Lung (tissue), 12 donors: Measurements from ENCODE around the gene FN3K. TPM values are rescaled to one million over a fixed set of nuclear protein-coding genes. Genes with fewer than 3 reads are reported as not detected.

ENCODE experiments used
- ATAC-seq: fragments of 200-7000 bp; cut with Tn5 transposase; one replicate; pipeline ENCODE4 v1.9.1; 2020; ENCODE audit warnings: moderate number of reproducible peaks; ENCODE audit not compliant: insufficient read depth, low FRiP score
- DNase-seq, 3 donors: peaks; one replicate each; pipeline ENCODE4 v3.0.0-alpha.2; 2013 to 2017
- H3K27ac ChIP-seq, 2 donors: one replicate each; pipeline ENCODE4 v1.5.1; 2013; ENCODE audit warnings: mild to moderate bottlenecking in 2 of 2, moderate library complexity in 2 of 2, control low read depth in 1 of 2, inconsistent platforms in 1 of 2, low read depth in 1 of 2, low read length in 1 of 2
- H3K27me3 ChIP-seq, 3 donors: one replicate each; pipeline ENCODE4 v1.5.1; 2013; ENCODE audit warnings: low read length in 2 of 3; ENCODE audit not compliant: control insufficient read depth in 3 of 3, insufficient read depth in 3 of 3
- H3K36me3 ChIP-seq, 4 donors: one replicate each; pipeline ENCODE4 v1.5.1; 2013; ENCODE audit warnings: low read length in 4 of 4, mild to moderate bottlenecking in 1 of 4, moderate library complexity in 1 of 4; ENCODE audit not compliant: control insufficient read depth in 4 of 4, insufficient read depth in 4 of 4
- H3K4me1 ChIP-seq, 5 donors: one replicate each; pipeline ENCODE4 v1.5.1; 2013; ENCODE audit warnings: low read length in 5 of 5, mild to moderate bottlenecking in 2 of 5, moderate library complexity in 1 of 5; ENCODE audit not compliant: control insufficient read depth in 5 of 5, insufficient read depth in 5 of 5
- H3K4me3 ChIP-seq: one replicate; pipeline ENCODE4 v1.5.1; 2013; ENCODE audit warnings: mild to moderate bottlenecking, control low read depth, moderate library complexity
- H3K9ac ChIP-seq, 2 donors: one replicate each; pipeline ENCODE4 v1.5.1; 2013; ENCODE audit warnings: low read length in 2 of 2, control low read depth in 1 of 2; ENCODE audit not compliant: insufficient read depth in 1 of 2
- H3K9me3 ChIP-seq, 4 donors: one replicate each; pipeline ENCODE4 v1.5.1; 2013; ENCODE audit warnings: low read length in 3 of 4, mild to moderate bottlenecking in 1 of 4, moderate library complexity in 1 of 4; ENCODE audit not compliant: control insufficient read depth in 4 of 4, insufficient read depth in 3 of 4
- CTCF ChIP-seq: IDR thresholded peaks from 2 replicates; pipeline ENCODE4 v1.5.1; 2012; ENCODE audit warnings: mild to moderate bottlenecking; ENCODE audit errors: control extremely low read depth, extremely low read depth
- WGBS, 2 donors: extraction: QIAGEN DNeasy Blood & Tissue Kit; methylation state at CpG; one replicate each; pipeline ENCODE4 v1.1.7; 2013; 5-methylcytosine and 5-hydroxymethylcytosine counted together
- polyA plus RNA-seq, 2 donors: library from polyadenylated mRNA; stranded (reverse); fragments of 200-250 nt; gene quantifications; one replicate each; pipeline ENCODE4 v1.2.1, GENCODE V29; 2013
- total RNA-seq, 2 donors: library from RNA; depleted of rRNA in 1 of 2; stranded (reverse); fragments of >200 nt in 1 of 2; gene quantifications; one replicate each; pipeline ENCODE4 v1.2.1, GENCODE V29; 2014 to 2021
- donor health status: control.
- donor health status: control.
- donor health status: Bipolar disorder and iron deficiency.
- donor health status: healthy.
- donor health status: DM: yes; HTN: yes; CAD: no.

The FN3K gene
- total and polyA plus RNA-seq, 4 donors: 5.0 to 21.0 (median 16.4) TPM

GRCh38 chr17:82736511-82737185, 1.2 kb downstream of the FN3K start:
- Histone ChIP-seq H3K36me3 (peaks cover 7 to 29% (median 19%) of the 10 kb centered on the region in 4 donors), H3K4me1 (peaks cover 0 to 10% (median 5%) of the 10 kb centered on the region in 5 donors), H3K9me3 (peaks cover 0 to 13% (median 5%) of the 10 kb centered on the region in 4 donors), H3K9ac (no peak overlapping the region), H3K4me3 (no peak overlapping the region), H3K27me3 (no peaks in the 10 kb centered on the region), H3K27ac (peak overlapping the region in 1 of 2 donors; percentile 92)
- ATAC-seq (no peak), DNase-seq (no peak)
- 89 to 91% methylated on average over 17 to 18 of the region's 18 CpGs for WGBS, 2 donors
- no peak for TF ChIP-seq CTCF

GRCh38 chr17:82737967-82738877, 2.8 kb downstream of the FN3K start:
- Histone ChIP-seq H3K36me3 (peaks cover 11 to 31% (median 20%) of the 10 kb centered on the region in 4 donors), H3K4me3 (no peak overlapping the region), H3K9me3 (peaks cover 0 to 10% (median 4%) of the 10 kb centered on the region in 4 donors), H3K27ac (peak overlapping the region; percentile 34 to 92), H3K4me1 (peaks cover 0 to 10% (median 5%) of the 10 kb centered on the region in 5 donors), H3K27me3 (no peaks in the 10 kb centered on the region), H3K9ac (no peak overlapping the region)
- WGBS, 2 donors: 70 to 81% methylated on average over 26 of the region's 26 CpGs
- DNase-seq: no peak
- TF ChIP-seq CTCF: no peak
- ATAC-seq: peak; percentile 32

GRCh38 chr17:82740906-82741759, 5.7 kb downstream of the FN3K start:
- Histone ChIP-seq H3K27me3 (no peaks in the 10 kb centered on the region), H3K9ac (no peak overlapping the region), H3K4me3 (no peak overlapping the region), H3K27ac (no peak overlapping the region), H3K4me1 (peaks cover 0 to 8% (median under 1%) of the 10 kb centered on the region in 5 donors), H3K36me3 (peaks cover 13 to 31% (median 18%) of the 10 kb centered on the region in 4 donors), H3K9me3 (peaks cover 0 to 8% (median 4%) of the 10 kb centered on the region in 4 donors)
- no peak for TF ChIP-seq CTCF
- 97% methylated on average over 10 of the region's 10 CpGs for WGBS, 2 donors
- ATAC-seq (no peak), DNase-seq (no peak)
